Hepatocyte (in vitro differentiated cells): ENCODE data around the gene PTPRK.

Source experiments
- CTCF ChIP-seq: fragments of 200-600 bp; sonication (generic); IDR thresholded peaks from 2 replicates; pipeline ENCODE4 v1.5.1; 2016; ENCODE audit warnings: antibody characterized with exemption, mild to moderate bottlenecking; ENCODE audit not compliant: poor library complexity
- EZH2 ChIP-seq: fragments of 200-600 bp; sonication (generic); IDR thresholded peaks from 2 replicates; pipeline ENCODE4 v1.6.1; 2016; ENCODE audit warnings: antibody characterized with exemption, mild to moderate bottlenecking, borderline replicate concordance
- EZH2phosphoT487 ChIP-seq: fragments of 200-600 bp; sonication (generic); IDR thresholded peaks from one replicate; pipeline ENCODE4 v1.6.1; 2018; ENCODE audit warnings: antibody characterized with exemption, mild to moderate bottlenecking, low read depth, moderate library complexity; ENCODE audit not compliant: unreplicated experiment, severe bottlenecking

- TF ChIP-seq CTCF (no peak), EZH2phosphoT487 (no peak), EZH2 (no peak)
Measured at GRCh38 chr6:128487746-128488145, 32.7 kb downstream of the PTPRK start.
